Measurements from ENCODE around the gene GGTLC2. TPM values are rescaled to one million over a fixed set of nuclear protein-coding genes. Genes with fewer than 3 reads are reported as not detected.

Gene GGTLC2
- total RNA-seq, 1 donor from 2014 or later, result not detected

- no peak overlapping the region for H3K4me3 ChIP-seq (ENCODE audit: low read depth, low read length)
- DNase-seq (ENCODE audit: low read depth), result no peak
- TF ChIP-seq, protein P1, sequence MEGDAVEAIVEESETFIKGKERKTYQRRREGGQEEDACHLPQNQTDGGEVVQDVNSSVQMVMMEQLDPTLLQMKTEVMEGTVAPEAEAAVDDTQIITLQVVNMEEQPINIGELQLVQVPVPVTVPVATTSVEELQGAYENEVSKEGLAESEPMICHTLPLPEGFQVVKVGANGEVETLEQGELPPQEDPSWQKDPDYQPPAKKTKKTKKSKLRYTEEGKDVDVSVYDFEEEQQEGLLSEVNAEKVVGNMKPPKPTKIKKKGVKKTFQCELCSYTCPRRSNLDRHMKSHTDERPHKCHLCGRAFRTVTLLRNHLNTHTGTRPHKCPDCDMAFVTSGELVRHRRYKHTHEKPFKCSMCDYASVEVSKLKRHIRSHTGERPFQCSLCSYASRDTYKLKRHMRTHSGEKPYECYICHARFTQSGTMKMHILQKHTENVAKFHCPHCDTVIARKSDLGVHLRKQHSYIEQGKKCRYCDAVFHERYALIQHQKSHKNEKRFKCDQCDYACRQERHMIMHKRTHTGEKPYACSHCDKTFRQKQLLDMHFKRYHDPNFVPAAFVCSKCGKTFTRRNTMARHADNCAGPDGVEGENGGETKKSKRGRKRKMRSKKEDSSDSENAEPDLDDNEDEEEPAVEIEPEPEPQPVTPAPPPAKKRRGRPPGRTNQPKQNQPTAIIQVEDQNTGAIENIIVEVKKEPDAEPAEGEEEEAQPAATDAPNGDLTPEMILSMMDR (conservative IDR thresholded peaks at IDR 0.05; ENCODE audit: low read depth, low read length), result no peak
Observed at GRCh38 chr22:22691055-22691454, 46.6 kb downstream of the GGTLC2 start.

GRCh38 chr22:22691716-22692701 lies 47.6 kb downstream of the GGTLC2 start:
- peak; percentile 44 for DNase-seq (ENCODE audit: low read depth)
- H3K4me3 ChIP-seq (ENCODE audit: low read depth, low read length), result no peak overlapping the region
- TF ChIP-seq, protein P1 (conservative IDR thresholded peaks at IDR 0.05; ENCODE audit: low read depth, low read length), result no peak

GRCh38 chr22:22692707-22693530 lies 48.5 kb downstream of the GGTLC2 start:
- TF ChIP-seq, protein P1 (conservative IDR thresholded peaks at IDR 0.05; ENCODE audit: low read depth, low read length), result peak; percentile 71
- peak; percentile 42 for DNase-seq (ENCODE audit: low read depth)

GRCh38 chr22:22693531-22693884 lies 49.1 kb downstream of the GGTLC2 start:
- no peak overlapping the region for H3K4me3 ChIP-seq (ENCODE audit: low read depth, low read length)
- no peak for DNase-seq (ENCODE audit: low read depth)
- TF ChIP-seq, protein P1 (conservative IDR thresholded peaks at IDR 0.05; ENCODE audit: low read depth, low read length), result no peak

More at GRCh38 chr22:22692707-22693530, 48.5 kb downstream of the GGTLC2 start:
- H3K4me3 ChIP-seq (ENCODE audit: low read depth, low read length), result peak overlapping the region; percentile 2

DNA sequence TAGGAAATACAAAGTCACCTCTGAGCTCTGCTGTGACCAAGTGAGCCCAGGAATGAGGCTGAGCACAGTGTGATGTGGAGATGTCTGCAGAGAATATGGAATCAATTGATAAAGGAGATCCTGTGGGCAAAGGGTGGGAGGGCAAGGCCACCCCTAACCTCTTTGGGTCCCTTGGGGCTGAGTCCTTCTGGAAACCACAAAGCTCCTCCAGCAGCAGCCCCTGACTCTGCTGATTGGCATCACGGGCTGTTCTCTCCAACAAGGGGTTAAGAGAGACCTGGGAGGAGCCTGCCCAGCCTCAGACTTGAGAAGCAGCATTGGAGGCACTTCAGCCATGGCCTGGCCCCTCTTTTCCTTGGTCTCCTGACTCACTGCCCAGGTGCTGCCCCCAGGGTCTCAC lies 49.7 kb downstream of the GGTLC2 start:
- no peak overlapping the region for H3K4me3 ChIP-seq (ENCODE audit: low read depth, low read length)
- DNase-seq (ENCODE audit: low read depth), result no peak
- TF ChIP-seq, protein P1 (conservative IDR thresholded peaks at IDR 0.05; ENCODE audit: low read depth, low read length), result no peak

DNA sequence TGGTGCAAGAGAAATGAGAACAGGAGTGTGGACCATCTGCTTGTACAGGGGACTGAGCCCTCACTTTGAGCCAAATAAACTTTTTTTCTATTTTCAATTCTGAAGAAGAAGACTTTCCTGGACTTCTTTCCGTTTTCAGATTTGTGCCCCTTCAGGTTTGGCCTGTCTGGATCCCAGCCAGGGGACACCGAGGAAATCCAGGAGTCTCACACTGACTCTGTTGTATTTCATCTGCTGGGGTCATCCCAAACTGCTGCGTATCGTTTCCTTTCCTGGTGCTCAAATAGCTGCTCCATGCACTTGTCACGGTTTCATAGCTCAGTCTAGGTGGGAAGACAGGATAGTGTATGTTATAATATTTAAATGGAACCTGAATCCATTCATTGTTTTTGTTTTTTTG lies 51.7 kb downstream of the GGTLC2 start:
- TF ChIP-seq, protein P1 (conservative IDR thresholded peaks at IDR 0.05; ENCODE audit: low read depth, low read length), result no peak
- no peak for DNase-seq (ENCODE audit: low read depth)
- no peak overlapping the region for H3K4me3 ChIP-seq (ENCODE audit: low read depth, low read length)

Other genes starting within 250 kb of the GGTLC2 start
- gene ZNF280B, start 135.9 kb upstream of the GGTLC2 start, total RNA-seq, result 2.4 and 3.3 TPM in 2 replicates
- gene ZNF280A, start 124.3 kb upstream of the GGTLC2 start, total RNA-seq, result not detected in 2 replicates
- gene PRAME, start 85.3 kb upstream of the GGTLC2 start, total RNA-seq, result 1.2 and 2.2 TPM in 2 replicates
- not detected in 2 replicates for gene IGLL5, start 243.2 kb downstream of the GGTLC2 start, total RNA-seq

Measured in epithelial cell of proximal tubule (primary cell).